HG02938 (cell line): Measurements from ENCODE around the gene COQ2.
"Not testable (repeated sequence)": the region's sequence is repeated elsewhere in the genome, so short reads cannot be mapped to it uniquely, and the experiment has no call there.

Experiments used
- ATAC-seq: cut with Tn5 transposase; IDR thresholded peaks from one replicate; pipeline ENCODE4 v1.9.1; 2021; ENCODE audit warnings: mild to moderate bottlenecking, moderate library complexity; ENCODE audit not compliant: unreplicated experiment

The COQ2 gene

GRCh38 chr4:83288381-83288780 is 3.8 kb upstream of the COQ2 start:
- ATAC-seq, result not testable (repeated sequence)

GRCh38 chr4:83285055-83285407 is 433 bp upstream of the COQ2 start:
- peak; percentile 8 for ATAC-seq

GRCh38 chr4:83283181-83283580 is 1.4 kb downstream of the COQ2 start:
- no peak for ATAC-seq

GRCh38 chr4:83282049-83282535 is 2.5 kb downstream of the COQ2 start:
- ATAC-seq, result no peak

- ATAC-seq, result no peak
These were observed 3.3 kb downstream of the COQ2 start for GRCh38 chr4:83281307-83281706.

- ATAC-seq, result peak; percentile 74
These were observed 8.1 kb downstream of the COQ2 start for GRCh38 chr4:83276299-83277040.

GRCh38 chr4:83273926-83274325 is 10.7 kb downstream of the COQ2 start:
- ATAC-seq, result not testable (repeated sequence)

GRCh38 chr4:83272900-83273299 is 11.7 kb downstream of the COQ2 start:
- peak; percentile 86 for ATAC-seq

GRCh38 chr4:83269256-83269655 is 15.3 kb downstream of the COQ2 start:
- no peak for ATAC-seq

GRCh38 chr4:83268491-83268890 is 16.1 kb downstream of the COQ2 start:
- ATAC-seq, result no peak

- ATAC-seq, result no peak
These were observed 16.6 kb downstream of the COQ2 start for GRCh38 chr4:83267830-83268475.

- no peak for ATAC-seq
These were observed 17.3 kb downstream of the COQ2 start for GRCh38 chr4:83267121-83267829.

GRCh38 chr4:83266689-83267088 is 17.9 kb downstream of the COQ2 start:
- no peak for ATAC-seq

GRCh38 chr4:83263106-83263505 is 21.5 kb downstream of the COQ2 start:
- ATAC-seq, result no peak

- no peak for ATAC-seq
These were observed 21.9 kb downstream of the COQ2 start for GRCh38 chr4:83262682-83263081.

GRCh38 chr4:83261307-83261706 is 23.3 kb downstream of the COQ2 start:
- ATAC-seq, result no peak

GRCh38 chr4:83259586-83259985 is 25.0 kb downstream of the COQ2 start:
- ATAC-seq, result no peak

GRCh38 chr4:83258461-83258860 is 26.1 kb downstream of the COQ2 start:
- ATAC-seq, result no peak

- no peak for ATAC-seq
These were observed 26.8 kb downstream of the COQ2 start for GRCh38 chr4:83257811-83258210.

- no peak for ATAC-seq
These were observed 29.0 kb downstream of the COQ2 start for GRCh38 chr4:83255584-83255983.

GRCh38 chr4:83252782-83253405 is 31.7 kb downstream of the COQ2 start:
- no peak for ATAC-seq
